Spleen (tissue), 7 donors: ENCODE results near the gene CACNA2D2.

Experiments
- CTCF ChIP-seq, 11 experiments: fragments of 200-600 bp in 7 of 11; fragments of 450-650 bp in 4 of 11; sonication (generic) in 4 of 11; IDR thresholded peaks in 8 of 11; conservative IDR thresholded peaks in 3 of 11; 1 replicate in 7 of 11; 2 replicates in 4 of 11; pipeline versions ENCODE4 v1.4.0 to v1.8.0; 2016 to 2021; ENCODE audit warnings: antibody characterized with exemption in 11 of 11, inconsistent platforms in 4 of 11, mild to moderate bottlenecking in 1 of 11
- POLR2A ChIP-seq, 3 donors: fragments of 450-650 bp; IDR thresholded peaks; one replicate each; pipeline ENCODE4 v1.5.1; 2017; ENCODE audit warnings: antibody characterized with exemption in 3 of 3, mild to moderate bottlenecking in 1 of 3
- POLR2AphosphoS5 ChIP-seq, 3 donors: sonication (generic); formaldehyde crosslinking; IDR thresholded peaks; one replicate each; pipeline ENCODE4 v1.5.1; 2017; ENCODE audit warnings: antibody characterized with exemption in 3 of 3
- donor health status: DM: no; HTN: no; CAD: no; lungs with moderate emphysema.
- donor health status: DM: no; HTN: no; CAD: no.
- donor health status: DM: no; HTN: no; CAD: no.

GRCh38 chr3:50545781-50546180, 42.3 kb upstream of the CACNA2D2 start:
- no peak for TF ChIP-seq CTCF (IDR thresholded peaks at IDR 0.05 in 8 of 11, conservative IDR thresholded peaks at IDR 0.05 in 3 of 11)
- no peak for TF ChIP-seq POLR2A (IDR thresholded peaks at IDR 0.05)
- TF ChIP-seq POLR2AphosphoS5 (IDR thresholded peaks at IDR 0.05) = no peak
